ENCODE results near the gene NFATC2. TPM values are rescaled to one million over a fixed set of nuclear protein-coding genes. Genes with fewer than 3 reads are reported as not detected.

Gene NFATC2
- total RNA-seq, 1 donor from 2014 or later, result 1.9 TPM

GRCh38 chr20:51401496-51401895 is 141.0 kb downstream of the NFATC2 start:
- no peak for DNase-seq (ENCODE audit: low read depth, low spot score)
- Mint-ChIP-seq H3K9me3 (no peaks in the 10 kb centered on the region), H3K27ac (ENCODE audit: unreplicated experiment) (no peak overlapping the region), H3K27me3 (ENCODE audit: low read depth) (no peaks in the 10 kb centered on the region), H3K36me3 (ENCODE audit: low read depth) (no peaks in the 10 kb centered on the region), H3K4me1 (peaks cover 8% of the 10 kb centered on the region), H3K4me3 (no peak overlapping the region)
- no peak for TF ChIP-seq CTCF (conservative IDR thresholded peaks at IDR 0.05)

DNA sequence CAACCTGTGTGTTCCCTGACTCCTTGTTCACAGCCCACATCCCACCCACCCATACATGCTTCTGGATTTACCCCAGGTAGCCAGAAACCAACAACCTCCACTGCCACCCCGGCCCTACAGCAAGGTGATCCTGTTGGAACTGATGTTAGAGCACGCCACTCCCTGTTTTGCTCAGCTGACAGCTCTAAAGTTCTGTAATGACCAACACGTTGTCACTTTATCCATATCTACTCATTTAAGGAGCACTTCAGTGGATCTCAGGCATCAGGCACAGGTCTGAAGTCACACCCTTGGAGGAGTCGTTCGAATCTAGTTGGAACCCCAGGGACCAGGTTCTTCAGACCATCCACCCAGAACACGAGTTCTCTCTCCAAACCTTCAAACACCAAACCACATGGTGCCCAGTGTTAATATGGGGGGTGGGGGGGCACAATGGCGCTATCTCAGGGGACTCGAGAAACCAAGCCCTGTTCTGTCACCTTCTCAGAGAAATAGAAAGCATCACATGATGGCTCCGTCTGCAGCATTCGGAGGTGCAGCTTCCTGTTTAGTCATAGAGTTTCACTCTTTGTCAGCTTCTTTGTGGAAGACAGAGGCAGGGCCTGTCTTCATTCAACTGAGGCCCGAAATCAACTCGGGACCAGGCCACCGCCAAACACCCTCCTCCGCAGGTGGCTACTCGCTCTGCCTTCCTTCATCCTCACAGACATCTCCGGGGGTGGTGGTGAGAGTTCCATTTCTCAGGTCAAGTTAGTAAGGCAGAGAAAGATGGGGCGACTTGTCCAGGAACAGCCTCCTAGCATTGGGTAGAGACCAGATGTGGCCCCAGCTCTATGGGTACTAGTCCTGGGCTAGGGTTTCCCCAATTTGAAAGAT is 142.2 kb downstream of the NFATC2 start:
- DNase-seq (ENCODE audit: low read depth, low spot score), result no peak
- Mint-ChIP-seq H3K27ac (ENCODE audit: unreplicated experiment) (no peak overlapping the region), H3K36me3 (ENCODE audit: low read depth) (no peaks in the 10 kb centered on the region), H3K9me3 (no peaks in the 10 kb centered on the region), H3K4me1 (peaks cover 8% of the 10 kb centered on the region), H3K27me3 (ENCODE audit: low read depth) (no peaks in the 10 kb centered on the region), H3K4me3 (no peak overlapping the region)
- TF ChIP-seq CTCF (conservative IDR thresholded peaks at IDR 0.05), result no peak

DNA sequence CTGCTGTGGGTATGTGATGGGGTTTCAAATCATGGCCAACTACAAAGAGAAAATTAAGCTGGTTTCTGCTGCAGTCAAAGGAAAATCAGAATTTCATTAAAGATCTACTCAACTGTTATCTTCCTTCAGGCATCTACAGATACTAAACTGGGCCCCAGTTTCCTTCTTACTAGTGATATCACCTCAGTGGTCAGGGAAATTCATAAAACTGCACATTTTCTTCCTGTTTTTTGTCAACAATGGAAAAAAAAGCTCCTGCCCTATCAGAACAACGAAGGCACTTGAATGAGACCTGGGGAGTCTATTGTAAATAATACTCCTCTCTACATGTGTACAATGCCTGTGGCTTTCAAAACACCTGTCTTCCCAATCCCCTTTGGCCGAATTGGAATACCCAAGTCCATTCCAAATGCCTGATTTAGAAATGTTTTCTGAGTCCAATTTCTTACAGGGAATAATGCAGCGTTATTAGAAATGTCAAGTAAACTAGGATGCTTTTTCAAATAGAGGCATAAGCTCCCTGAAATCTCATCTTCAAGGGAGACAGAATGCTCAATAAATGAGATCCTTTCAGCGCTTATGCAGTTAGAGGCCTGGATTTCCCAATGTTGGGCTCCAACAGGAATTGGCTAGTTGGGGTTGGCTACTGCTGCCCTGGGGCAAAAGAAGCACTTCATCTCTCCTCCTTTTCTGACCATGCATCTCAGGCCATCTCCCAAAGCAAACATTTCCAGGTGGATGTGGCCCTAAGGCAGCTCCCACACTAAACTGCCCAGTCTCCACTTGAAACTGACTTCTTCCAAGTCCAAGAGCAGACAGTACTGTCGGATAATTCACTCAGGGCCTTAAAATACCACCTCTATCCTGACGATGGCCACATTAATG is 143.3 kb downstream of the NFATC2 start:
- no peaks in the 10 kb centered on the region for H3K9me3 Mint-ChIP-seq
- DNase-seq (ENCODE audit: low read depth, low spot score), result no peak
- H3K4me3 Mint-ChIP-seq, result no peak overlapping the region
- H3K36me3 Mint-ChIP-seq (ENCODE audit: low read depth), result no peaks in the 10 kb centered on the region
- H3K27me3 Mint-ChIP-seq (ENCODE audit: low read depth), result no peaks in the 10 kb centered on the region
- no peak overlapping the region for H3K27ac Mint-ChIP-seq (ENCODE audit: unreplicated experiment)
- peaks cover 8% of the 10 kb centered on the region for H3K4me1 Mint-ChIP-seq
- no peak for TF ChIP-seq CTCF (conservative IDR thresholded peaks at IDR 0.05)

DNA sequence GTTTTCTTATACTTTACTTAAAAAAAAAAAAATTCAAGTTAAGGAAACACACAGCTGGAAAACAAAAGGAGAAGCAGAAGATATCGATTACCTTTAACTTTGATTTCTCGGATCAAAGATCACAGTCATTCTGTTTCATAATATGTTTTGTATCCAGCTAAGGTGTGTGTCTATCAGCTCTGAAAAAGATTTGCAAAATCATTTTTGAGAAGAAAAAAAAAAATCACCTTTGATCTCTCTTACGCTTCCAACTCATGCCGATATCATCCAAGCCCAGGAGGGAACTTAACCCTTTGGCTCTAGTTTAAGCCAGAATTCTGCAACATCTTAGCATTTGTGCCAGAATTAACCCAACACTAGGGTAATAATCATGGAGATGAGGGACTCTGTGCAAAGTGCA is 144.0 kb downstream of the NFATC2 start:
- H3K36me3 Mint-ChIP-seq (ENCODE audit: low read depth), result no peaks in the 10 kb centered on the region
- H3K4me1 Mint-ChIP-seq, result peaks cover 8% of the 10 kb centered on the region
- no peak overlapping the region for H3K27ac Mint-ChIP-seq (ENCODE audit: unreplicated experiment)
- no peak for TF ChIP-seq CTCF (conservative IDR thresholded peaks at IDR 0.05)
- no peak for DNase-seq (ENCODE audit: low read depth, low spot score)
- H3K4me3 Mint-ChIP-seq, result no peak overlapping the region
- no peaks in the 10 kb centered on the region for H3K9me3 Mint-ChIP-seq
- H3K27me3 Mint-ChIP-seq (ENCODE audit: low read depth), result no peaks in the 10 kb centered on the region

GRCh38 chr20:51398083-51398482 is 144.4 kb downstream of the NFATC2 start:
- Mint-ChIP-seq H3K4me1 (peaks cover 8% of the 10 kb centered on the region), H3K27me3 (ENCODE audit: low read depth) (no peaks in the 10 kb centered on the region), H3K9me3 (no peaks in the 10 kb centered on the region), H3K27ac (ENCODE audit: unreplicated experiment) (no peak overlapping the region), H3K36me3 (ENCODE audit: low read depth) (no peaks in the 10 kb centered on the region), H3K4me3 (no peak overlapping the region)
- DNase-seq (ENCODE audit: low read depth, low spot score), result no peak
- no peak for TF ChIP-seq CTCF (conservative IDR thresholded peaks at IDR 0.05)
